ENCODE results near the gene TRIO.
"Not testable (repeated sequence)": the region's sequence is repeated elsewhere in the genome, so short reads cannot be mapped to it uniquely, and the experiment has no call there.

Gene TRIO

DNA sequence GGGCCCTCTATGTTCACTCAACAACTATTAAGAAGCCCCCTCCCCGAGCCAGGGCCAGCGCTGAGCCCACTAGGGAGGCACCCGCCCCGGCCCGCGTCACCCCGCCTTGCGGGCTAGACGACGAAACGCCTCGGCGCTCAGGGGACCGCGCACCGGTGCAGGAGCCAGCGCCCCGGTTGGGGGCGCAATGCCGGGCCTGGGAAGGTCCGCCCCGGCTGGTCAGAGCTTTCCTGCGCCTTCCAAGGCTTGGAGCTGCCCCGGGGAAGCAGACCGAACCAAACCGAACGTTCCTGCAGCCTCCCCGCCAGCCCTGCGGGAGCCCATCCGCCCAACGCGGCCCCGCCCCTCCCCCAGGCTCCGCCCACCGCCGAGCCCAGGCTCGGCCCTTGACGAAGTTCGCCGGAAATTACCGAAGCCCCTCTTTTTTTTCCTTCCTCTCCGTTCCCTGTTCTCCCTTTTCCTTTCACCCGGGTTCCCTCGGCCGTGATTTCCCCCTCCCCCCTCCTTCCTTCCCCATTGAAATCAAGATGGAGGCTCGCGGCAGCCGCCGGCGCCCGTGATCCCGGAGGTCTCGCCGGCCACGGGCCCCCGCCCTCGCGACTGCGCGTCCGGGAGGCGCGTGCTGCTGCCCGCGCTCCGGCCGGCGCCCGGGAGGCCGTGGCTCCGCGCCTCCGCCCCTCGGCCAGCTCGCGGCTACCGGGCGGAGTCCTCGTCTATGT lies at the start of gene TRIO:
TRIO (plus strand) TSS at position 516 of the 719 bp plus-strand sequence. CDS start 384 bp downstream, outside the sequence.
- in situ Hi-C loops (cut with MboI; ENCODE audit: low sequenced_read_pairs) = no loop called here

DNA sequence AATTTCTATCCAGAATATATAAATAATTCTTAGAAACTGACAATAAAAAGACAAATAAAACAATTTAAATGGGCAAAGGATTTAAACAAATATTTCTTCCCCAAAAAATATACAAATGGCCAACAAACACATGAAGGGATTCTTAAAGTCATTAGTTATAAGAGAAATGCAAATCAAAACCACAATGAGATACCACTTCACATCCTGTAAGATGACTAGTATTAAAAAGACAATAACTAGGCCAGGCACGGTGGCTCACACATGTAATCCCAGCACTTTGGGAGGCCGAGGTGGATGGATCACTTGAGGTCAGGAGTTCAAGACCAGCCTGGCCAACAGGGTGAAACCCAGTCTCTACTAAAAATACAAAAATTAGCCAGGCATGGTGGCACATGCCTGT lies 45.8 kb upstream of the TRIO start:
- in situ Hi-C loops (cut with MboI; ENCODE audit: low sequenced_read_pairs) = not testable (repeated sequence)

GRCh38 chr5:14097998-14098471 lies 45.1 kb upstream of the TRIO start:
- in situ Hi-C loops (cut with MboI; ENCODE audit: low sequenced_read_pairs) = no loop called here

DNA sequence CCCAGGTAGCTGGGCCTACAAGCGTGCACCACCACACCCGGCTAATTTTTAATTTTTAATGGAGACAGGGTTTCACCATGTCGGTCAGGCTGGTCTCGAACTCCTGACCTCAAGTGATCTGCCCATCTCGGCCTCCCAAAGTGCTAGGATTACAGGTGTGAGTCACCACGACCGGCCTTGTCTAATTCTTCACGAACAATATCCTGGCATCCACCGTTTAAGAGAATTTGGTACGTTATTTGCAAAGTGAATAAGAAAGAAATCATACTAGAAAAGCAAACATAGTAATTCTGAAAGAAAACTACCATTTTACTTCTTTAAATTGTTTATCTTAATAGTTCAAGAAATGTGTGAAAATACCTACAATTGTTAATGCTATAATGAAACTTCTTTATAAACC lies 42.9 kb upstream of the TRIO start:
- in situ Hi-C loops (cut with MboI; ENCODE audit: low sequenced_read_pairs) = no loop called here

DNA sequence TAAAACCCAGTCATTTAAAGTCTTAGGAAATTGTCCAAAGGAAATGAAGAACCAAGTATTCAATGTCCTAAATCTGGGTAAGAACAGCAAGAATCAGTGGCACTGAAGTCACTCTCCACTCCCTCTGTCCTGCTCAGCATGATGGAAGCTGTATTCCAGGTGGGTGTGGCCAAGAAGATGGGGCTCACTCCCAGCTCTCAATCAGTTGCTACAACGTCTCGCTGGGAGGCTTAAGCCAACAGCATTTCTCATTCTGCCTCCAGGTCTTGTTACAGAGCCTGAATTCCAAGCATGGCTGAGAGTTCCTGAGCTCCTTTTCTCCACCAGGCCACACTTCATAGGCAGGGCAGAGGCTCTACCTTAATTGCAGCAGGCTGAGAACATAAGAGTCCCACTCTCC lies 41.2 kb upstream of the TRIO start:
- in situ Hi-C loops (cut with MboI; ENCODE audit: low sequenced_read_pairs) = no loop called here

- in situ Hi-C loops (cut with MboI; ENCODE audit: low sequenced_read_pairs) = no loop called here
Measured at GRCh38 chr5:14102666-14103065, 40.5 kb upstream of the TRIO start.

GRCh38 chr5:14105718-14106410 lies 37.3 kb upstream of the TRIO start:
- in situ Hi-C loops (cut with MboI; ENCODE audit: low sequenced_read_pairs) = no loop called here

DNA sequence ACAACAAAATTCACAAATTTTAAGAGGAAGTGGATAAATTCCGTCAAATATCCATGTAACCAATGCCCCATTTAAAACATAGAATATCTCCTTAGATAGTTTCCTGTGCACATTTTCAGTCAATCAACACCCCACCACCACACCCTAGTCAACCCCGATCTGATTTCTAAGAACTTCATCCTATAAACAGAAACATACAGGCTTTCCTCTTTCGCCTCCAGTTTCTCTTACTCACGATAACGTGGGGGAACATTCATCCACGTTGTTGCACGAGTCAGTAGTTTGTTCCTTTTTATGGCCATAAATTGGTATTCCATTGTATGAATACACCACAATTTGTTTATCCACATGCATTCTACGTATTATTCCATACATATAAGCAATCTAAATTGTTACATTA lies 35.6 kb upstream of the TRIO start:
- in situ Hi-C loops (cut with MboI; ENCODE audit: low sequenced_read_pairs) = no loop called here

GRCh38 chr5:14108170-14108996 lies 34.8 kb upstream of the TRIO start:
- in situ Hi-C loops (cut with MboI; ENCODE audit: low sequenced_read_pairs) = no loop called here

- in situ Hi-C loops (cut with MboI; ENCODE audit: low sequenced_read_pairs) = no loop called here
Measured at GRCh38 chr5:14109041-14109747, 33.9 kb upstream of the TRIO start.

GRCh38 chr5:14109771-14110170 lies 33.4 kb upstream of the TRIO start:
- in situ Hi-C loops (cut with MboI; ENCODE audit: low sequenced_read_pairs) = no loop called here

DNA sequence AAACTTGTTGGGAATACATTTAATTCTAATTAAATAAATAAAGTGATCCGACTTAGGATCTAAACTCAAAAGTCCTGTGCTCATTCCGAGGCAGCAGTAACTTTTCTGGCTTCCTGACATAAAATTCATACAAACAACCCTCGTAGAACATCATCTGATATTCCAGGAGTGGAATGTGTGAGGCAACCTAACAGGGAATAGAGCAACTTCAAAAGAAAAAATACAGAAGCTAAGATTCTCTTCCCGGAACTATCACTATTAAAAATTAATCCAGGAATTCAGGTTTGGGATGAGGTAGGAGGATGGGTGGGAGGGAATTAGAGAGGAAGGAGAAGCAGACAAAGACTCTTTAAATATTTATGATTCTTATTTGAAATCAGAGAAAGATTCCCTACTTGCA lies 32.9 kb upstream of the TRIO start:
- in situ Hi-C loops (cut with MboI; ENCODE audit: low sequenced_read_pairs) = no loop called here

DNA sequence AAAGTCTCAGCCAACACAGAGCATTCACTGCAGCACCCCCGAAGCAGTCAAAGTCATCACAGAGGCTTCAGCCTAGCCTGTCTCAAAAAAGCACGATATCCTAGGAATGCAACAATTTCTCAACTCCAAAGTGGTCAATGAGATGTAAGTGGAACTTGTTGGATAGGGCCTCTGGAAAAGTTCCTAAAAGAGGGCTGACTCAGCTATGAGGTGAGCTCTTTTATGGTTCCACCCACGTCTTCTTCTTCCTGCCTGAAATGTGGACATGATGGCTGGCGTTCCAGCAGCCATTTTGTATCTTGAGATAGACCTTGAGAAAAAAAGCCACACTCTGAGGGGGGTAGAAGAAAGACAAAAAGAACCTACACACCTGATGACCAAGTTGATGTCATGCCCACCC lies 32.5 kb upstream of the TRIO start:
- in situ Hi-C loops (cut with MboI; ENCODE audit: low sequenced_read_pairs) = no loop called here

- in situ Hi-C loops (cut with MboI; ENCODE audit: low sequenced_read_pairs) = no loop called here
Measured at GRCh38 chr5:14112998-14113652, 30.0 kb upstream of the TRIO start.

- in situ Hi-C loops (cut with MboI; ENCODE audit: low sequenced_read_pairs) = no loop called here
Measured at GRCh38 chr5:14114615-14115251, 28.4 kb upstream of the TRIO start.

GRCh38 chr5:14115323-14115895 lies 27.7 kb upstream of the TRIO start:
- in situ Hi-C loops (cut with MboI; ENCODE audit: low sequenced_read_pairs) = no loop called here

GRCh38 chr5:14118551-14119320 lies 24.4 kb upstream of the TRIO start:
- in situ Hi-C loops (cut with MboI; ENCODE audit: low sequenced_read_pairs) = no loop called here

DNA sequence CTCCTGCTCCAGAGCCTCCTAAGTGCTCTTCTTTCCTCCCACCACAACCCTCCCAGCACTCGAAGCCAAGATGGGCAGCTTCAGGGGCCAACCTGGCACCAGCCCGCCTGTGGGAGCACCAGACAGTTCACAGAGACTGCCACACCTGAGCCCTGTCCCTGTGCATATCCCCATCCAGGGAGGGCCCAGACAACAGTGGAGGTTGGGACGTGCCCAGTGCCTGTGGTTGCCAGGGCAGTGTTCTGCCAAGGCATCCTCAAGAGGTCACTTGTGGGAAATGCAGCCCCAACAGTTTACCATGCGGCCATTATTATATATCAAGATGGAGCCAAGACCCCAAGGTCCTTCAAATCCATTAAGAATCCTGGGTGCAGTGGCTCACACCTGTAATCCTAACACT lies 23.0 kb upstream of the TRIO start:
- in situ Hi-C loops (cut with MboI; ENCODE audit: low sequenced_read_pairs) = no loop called here

GRCh38 chr5:14121552-14121951 lies 21.6 kb upstream of the TRIO start:
- in situ Hi-C loops (cut with MboI; ENCODE audit: low sequenced_read_pairs) = no loop called here
